ENCODE data around the gene HLA-F. TPM values are rescaled to one million over a fixed set of nuclear protein-coding genes. Genes with fewer than 3 reads are reported as not detected.

Gene HLA-F
- total RNA-seq, 2 donors from 2014 or later: 0.48 to 3.9 TPM

DNA sequence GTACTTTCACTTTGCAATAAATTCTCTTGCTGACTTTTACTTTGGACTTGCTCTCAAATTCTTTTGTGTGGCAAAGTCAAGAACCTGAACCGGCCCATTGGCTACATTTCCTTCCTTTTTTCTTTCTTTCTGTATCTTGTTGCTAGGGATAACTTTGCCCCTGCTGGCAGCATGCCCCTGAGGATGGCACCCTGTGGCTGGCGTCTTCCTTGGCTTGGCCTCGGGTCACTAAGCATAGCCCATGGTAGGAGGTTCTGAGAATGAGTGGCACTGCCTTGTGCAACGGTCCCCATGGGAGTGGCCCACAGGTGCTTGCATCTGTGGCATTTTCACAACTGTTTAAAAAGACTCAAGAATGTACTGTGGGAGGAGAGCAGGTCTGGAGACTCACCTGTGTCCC, 14.0 kb upstream of the HLA-F start:
- H3K9me3 ChIP-seq (ENCODE audit: control insufficient read depth, low read length): no peaks in the 10 kb centered on the region
- no peaks in the 10 kb centered on the region for H3K36me3 ChIP-seq (ENCODE audit: control insufficient read depth, insufficient read depth, low read length)
- no peak overlapping the region for H3K27ac ChIP-seq (ENCODE audit: low read depth, low read length)
- no peak overlapping the region for H3K27ac Mint-ChIP-seq
- no peaks in the 10 kb centered on the region for H3K4me1 ChIP-seq (ENCODE audit: control insufficient read depth, insufficient read depth, low read length)
- H3K9ac ChIP-seq (ENCODE audit: extremely low read depth, low read length, poor library complexity, severe bottlenecking): no peak overlapping the region
- no peaks in the 10 kb centered on the region for H3K9me3 Mint-ChIP-seq
- peaks cover 45% of the 10 kb centered on the region for H3K27me3 ChIP-seq (ENCODE audit: control insufficient read depth, insufficient read depth, low read length, poor library complexity, severe bottlenecking)
- no peak overlapping the region for H3K4me3 ChIP-seq (ENCODE audit: low read length)
- WGBS, 2 experiments (ENCODE audit: insufficient coverage in 1 of 2, insufficient read length in 1 of 2): 80 to 100% methylated on average over 1 to 4 of the region's 4 CpGs
- TF ChIP-seq, protein P1, sequence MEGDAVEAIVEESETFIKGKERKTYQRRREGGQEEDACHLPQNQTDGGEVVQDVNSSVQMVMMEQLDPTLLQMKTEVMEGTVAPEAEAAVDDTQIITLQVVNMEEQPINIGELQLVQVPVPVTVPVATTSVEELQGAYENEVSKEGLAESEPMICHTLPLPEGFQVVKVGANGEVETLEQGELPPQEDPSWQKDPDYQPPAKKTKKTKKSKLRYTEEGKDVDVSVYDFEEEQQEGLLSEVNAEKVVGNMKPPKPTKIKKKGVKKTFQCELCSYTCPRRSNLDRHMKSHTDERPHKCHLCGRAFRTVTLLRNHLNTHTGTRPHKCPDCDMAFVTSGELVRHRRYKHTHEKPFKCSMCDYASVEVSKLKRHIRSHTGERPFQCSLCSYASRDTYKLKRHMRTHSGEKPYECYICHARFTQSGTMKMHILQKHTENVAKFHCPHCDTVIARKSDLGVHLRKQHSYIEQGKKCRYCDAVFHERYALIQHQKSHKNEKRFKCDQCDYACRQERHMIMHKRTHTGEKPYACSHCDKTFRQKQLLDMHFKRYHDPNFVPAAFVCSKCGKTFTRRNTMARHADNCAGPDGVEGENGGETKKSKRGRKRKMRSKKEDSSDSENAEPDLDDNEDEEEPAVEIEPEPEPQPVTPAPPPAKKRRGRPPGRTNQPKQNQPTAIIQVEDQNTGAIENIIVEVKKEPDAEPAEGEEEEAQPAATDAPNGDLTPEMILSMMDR (conservative IDR thresholded peaks at IDR 0.05): no peak
- no peak for DNase-seq
- H3K4me1 Mint-ChIP-seq: no peaks in the 10 kb centered on the region
- peaks cover 50% of the 10 kb centered on the region for H3K27me3 Mint-ChIP-seq (ENCODE audit: insufficient read depth)
- no peak overlapping the region for H3K4me3 Mint-ChIP-seq
- no peaks in the 10 kb centered on the region for H3K36me3 Mint-ChIP-seq (ENCODE audit: low read depth)

DNA sequence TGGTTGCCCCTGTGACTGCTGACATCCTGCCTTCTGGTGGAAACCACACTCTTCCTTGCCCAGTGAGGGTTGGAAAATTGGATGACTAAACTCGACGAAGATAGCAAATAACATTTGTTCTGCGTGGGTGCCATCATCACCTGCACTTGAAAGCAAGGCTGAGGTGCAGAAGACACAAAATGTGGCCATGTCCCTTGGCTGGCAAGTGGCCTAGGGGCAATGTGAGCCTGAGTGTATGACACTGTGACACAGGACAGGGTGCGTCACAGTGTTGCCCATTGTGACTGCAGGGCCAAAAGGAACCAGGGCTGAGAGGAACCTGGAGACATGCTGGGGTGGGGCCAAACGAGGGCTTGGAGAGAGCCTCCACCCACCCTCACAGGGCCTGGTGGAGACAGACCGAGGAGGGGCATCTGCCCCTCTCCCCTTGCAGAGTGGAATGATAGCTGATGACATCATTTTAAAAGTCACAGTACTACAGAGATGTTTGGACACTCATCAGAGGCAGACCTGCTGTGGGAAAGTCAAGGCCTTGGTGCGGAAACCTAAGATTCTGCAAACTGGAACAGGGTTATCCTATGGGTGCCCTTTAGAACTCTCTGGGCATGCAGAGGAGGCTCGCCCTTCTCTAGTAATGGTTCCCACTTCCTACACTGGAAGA, 12.8 kb upstream of the HLA-F start:
- H3K4me3 ChIP-seq (ENCODE audit: low read length): no peak overlapping the region
- H3K27ac Mint-ChIP-seq: no peak overlapping the region
- no peak overlapping the region for H3K4me3 Mint-ChIP-seq
- no peak overlapping the region for H3K27ac ChIP-seq (ENCODE audit: low read depth, low read length)
- peaks cover 56% of the 10 kb centered on the region for H3K27me3 Mint-ChIP-seq (ENCODE audit: insufficient read depth)
- H3K9me3 ChIP-seq (ENCODE audit: control insufficient read depth, low read length): no peaks in the 10 kb centered on the region
- H3K36me3 Mint-ChIP-seq (ENCODE audit: low read depth): no peaks in the 10 kb centered on the region
- H3K4me1 Mint-ChIP-seq: no peaks in the 10 kb centered on the region
- TF ChIP-seq, protein P1 (conservative IDR thresholded peaks at IDR 0.05): no peak
- WGBS, 2 experiments (ENCODE audit: insufficient coverage in 1 of 2, insufficient read length in 1 of 2): 87 to 90% methylated on average over 6 to 8 of the region's 8 CpGs
- H3K9ac ChIP-seq (ENCODE audit: extremely low read depth, low read length, poor library complexity, severe bottlenecking): no peak overlapping the region
- H3K27me3 ChIP-seq (ENCODE audit: control insufficient read depth, insufficient read depth, low read length, poor library complexity, severe bottlenecking): peaks cover 52% of the 10 kb centered on the region
- DNase-seq: no peak
- H3K36me3 ChIP-seq (ENCODE audit: control insufficient read depth, insufficient read depth, low read length): no peaks in the 10 kb centered on the region
- H3K4me1 ChIP-seq (ENCODE audit: control insufficient read depth, insufficient read depth, low read length): no peaks in the 10 kb centered on the region
- no peaks in the 10 kb centered on the region for H3K9me3 Mint-ChIP-seq

DNA sequence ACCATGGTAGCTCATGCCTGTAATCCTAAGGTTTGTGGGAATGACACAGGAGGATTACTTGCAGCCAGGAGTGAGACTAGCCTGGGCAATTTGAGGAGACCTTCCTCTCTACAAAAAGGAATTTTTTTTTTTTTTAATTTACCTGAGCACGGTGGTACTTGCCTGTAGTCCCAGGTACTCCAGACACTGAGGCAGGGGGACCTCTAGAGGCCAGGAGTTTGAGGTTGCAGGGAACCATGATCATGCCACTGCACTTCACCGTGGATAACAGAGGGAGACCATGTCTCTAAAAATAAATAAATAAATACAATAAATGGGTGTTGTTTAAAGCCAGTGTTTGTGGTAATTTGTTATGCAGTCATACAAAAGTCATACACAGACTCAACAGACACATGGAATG, 2.4 kb upstream of the HLA-F start:
- Histone ChIP-seq H3K36me3 (ENCODE audit: control insufficient read depth, insufficient read depth, low read length) (no peaks in the 10 kb centered on the region), H3K9me3 (ENCODE audit: control insufficient read depth, low read length) (no peaks in the 10 kb centered on the region), H3K4me3 (ENCODE audit: low read length) (no peak overlapping the region), H3K9ac (ENCODE audit: extremely low read depth, low read length, poor library complexity, severe bottlenecking) (no peak overlapping the region), H3K27ac (ENCODE audit: low read depth, low read length) (no peak overlapping the region), H3K4me1 (ENCODE audit: control insufficient read depth, insufficient read depth, low read length) (peaks cover 3% of the 10 kb centered on the region), H3K27me3 (ENCODE audit: control insufficient read depth, insufficient read depth, low read length, poor library complexity, severe bottlenecking) (peaks cover 49% of the 10 kb centered on the region)
- H3K9me3 Mint-ChIP-seq: peaks cover 2% of the 10 kb centered on the region
- H3K36me3 Mint-ChIP-seq (ENCODE audit: low read depth): no peaks in the 10 kb centered on the region
- no peaks in the 10 kb centered on the region for H3K4me1 Mint-ChIP-seq
- no peak overlapping the region for H3K27ac Mint-ChIP-seq
- no peak overlapping the region for H3K4me3 Mint-ChIP-seq
- TF ChIP-seq, protein P1 (conservative IDR thresholded peaks at IDR 0.05): peak; percentile 65
- H3K27me3 Mint-ChIP-seq (ENCODE audit: insufficient read depth): peaks cover 64% of the 10 kb centered on the region
- 17 to 41% methylated on average over 1 of the region's 2 CpGs for WGBS, 2 experiments (ENCODE audit: insufficient coverage in 1 of 2, insufficient read length in 1 of 2)
- DNase-seq: peak; percentile 82
